ENCODE data around the gene SEMA6A. TPM values are rescaled to one million over a fixed set of nuclear protein-coding genes. Genes with fewer than 3 reads are reported as not detected.

Gene SEMA6A
- total and polyA plus RNA-seq, 2 experiments from 2014 or later, result 13.2 to 27.6 TPM

DNA sequence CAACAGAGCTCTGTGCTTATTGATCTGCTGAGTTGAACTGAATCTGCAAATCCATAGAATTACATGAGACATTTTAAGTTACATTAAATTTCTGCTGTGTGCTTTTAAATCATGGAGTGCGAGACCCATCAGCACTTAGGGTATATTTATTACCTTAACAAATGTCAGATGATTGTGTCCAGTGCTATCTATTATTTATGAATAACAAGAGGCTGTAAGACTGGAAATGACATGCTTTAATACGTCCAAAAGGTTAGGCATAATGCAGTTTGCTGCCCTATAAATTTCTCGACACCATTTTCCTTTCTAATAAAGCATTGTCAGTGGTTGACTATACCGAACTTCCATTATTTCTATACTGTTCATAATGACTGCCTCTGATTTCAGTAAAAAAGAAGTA, 117.6 kb downstream of the SEMA6A start:
- Histone ChIP-seq H3K4me1 (ENCODE audit: low read depth) (peaks cover 44% of the 10 kb centered on the region), H3K27ac (no peak overlapping the region), H3K27me3 (no peaks in the 10 kb centered on the region), H3K9me3 (ENCODE audit: low read depth) (no peaks in the 10 kb centered on the region), H3K36me3 (no peaks in the 10 kb centered on the region), H3K4me3 (no peak overlapping the region)
- DNase-seq (ENCODE audit: low read depth in 1 of 2, low spot score in 1 of 2), result no peak
- TF ChIP-seq, protein P1, sequence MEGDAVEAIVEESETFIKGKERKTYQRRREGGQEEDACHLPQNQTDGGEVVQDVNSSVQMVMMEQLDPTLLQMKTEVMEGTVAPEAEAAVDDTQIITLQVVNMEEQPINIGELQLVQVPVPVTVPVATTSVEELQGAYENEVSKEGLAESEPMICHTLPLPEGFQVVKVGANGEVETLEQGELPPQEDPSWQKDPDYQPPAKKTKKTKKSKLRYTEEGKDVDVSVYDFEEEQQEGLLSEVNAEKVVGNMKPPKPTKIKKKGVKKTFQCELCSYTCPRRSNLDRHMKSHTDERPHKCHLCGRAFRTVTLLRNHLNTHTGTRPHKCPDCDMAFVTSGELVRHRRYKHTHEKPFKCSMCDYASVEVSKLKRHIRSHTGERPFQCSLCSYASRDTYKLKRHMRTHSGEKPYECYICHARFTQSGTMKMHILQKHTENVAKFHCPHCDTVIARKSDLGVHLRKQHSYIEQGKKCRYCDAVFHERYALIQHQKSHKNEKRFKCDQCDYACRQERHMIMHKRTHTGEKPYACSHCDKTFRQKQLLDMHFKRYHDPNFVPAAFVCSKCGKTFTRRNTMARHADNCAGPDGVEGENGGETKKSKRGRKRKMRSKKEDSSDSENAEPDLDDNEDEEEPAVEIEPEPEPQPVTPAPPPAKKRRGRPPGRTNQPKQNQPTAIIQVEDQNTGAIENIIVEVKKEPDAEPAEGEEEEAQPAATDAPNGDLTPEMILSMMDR (IDR thresholded peaks at IDR 0.05; ENCODE audit: low read depth, low read length), result no peak

DNA sequence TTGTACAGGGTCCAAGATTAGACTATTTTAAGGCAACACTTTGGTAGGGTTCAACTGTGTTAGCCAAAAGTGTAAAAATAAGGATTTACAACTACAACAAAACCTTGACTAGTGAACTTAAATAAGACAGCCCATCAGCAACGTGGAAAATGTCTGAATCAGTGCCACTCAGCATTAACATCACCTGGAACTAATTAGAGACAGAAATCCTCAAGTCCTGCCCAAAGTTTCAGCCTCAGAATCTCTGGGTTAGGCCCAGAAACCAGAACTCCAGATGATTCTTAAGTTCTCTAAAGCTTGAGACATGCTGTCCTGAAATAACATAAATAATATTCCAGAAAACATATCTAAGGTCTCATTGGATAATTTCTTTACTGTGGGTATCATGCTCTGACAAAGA, 118.6 kb downstream of the SEMA6A start:
- Histone ChIP-seq H3K9me3 (ENCODE audit: low read depth) (no peaks in the 10 kb centered on the region), H3K36me3 (no peaks in the 10 kb centered on the region), H3K4me3 (no peak overlapping the region), H3K27ac (no peak overlapping the region), H3K4me1 (ENCODE audit: low read depth) (peaks cover 39% of the 10 kb centered on the region), H3K27me3 (no peaks in the 10 kb centered on the region)
- TF ChIP-seq, protein P1 (IDR thresholded peaks at IDR 0.05; ENCODE audit: low read depth, low read length), result no peak
- DNase-seq (ENCODE audit: low read depth in 1 of 2, low spot score in 1 of 2), result no peak

DNA sequence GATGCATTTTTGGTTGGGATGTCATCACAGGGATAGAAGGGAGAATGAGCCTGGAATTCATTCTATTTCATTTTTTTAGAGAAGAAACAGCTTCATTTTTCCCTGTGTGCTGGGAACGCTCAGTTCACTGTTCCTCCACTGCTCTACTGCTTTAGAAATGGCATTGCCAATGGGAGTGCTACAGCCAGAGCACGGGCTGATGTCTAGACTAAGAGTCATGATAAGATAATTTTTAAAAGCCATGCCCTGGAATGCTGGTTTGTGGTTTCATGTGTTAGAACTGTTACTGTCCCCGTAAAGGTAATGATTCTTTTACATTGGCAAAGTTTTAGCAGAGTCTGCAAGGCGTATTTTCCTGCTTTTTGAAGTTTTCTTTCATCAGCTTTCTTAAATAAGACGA, 119.6 kb downstream of the SEMA6A start:
- Histone ChIP-seq H3K27me3 (no peaks in the 10 kb centered on the region), H3K4me1 (ENCODE audit: low read depth) (peaks cover 49% of the 10 kb centered on the region), H3K36me3 (no peaks in the 10 kb centered on the region), H3K9me3 (ENCODE audit: low read depth) (no peaks in the 10 kb centered on the region), H3K27ac (peak overlapping the region; percentile 59), H3K4me3 (no peak overlapping the region)
- TF ChIP-seq, protein P1 (IDR thresholded peaks at IDR 0.05; ENCODE audit: low read depth, low read length), result no peak
- DNase-seq (ENCODE audit: low read depth in 1 of 2, low spot score in 1 of 2), result peak; percentile 47 to 60

DNA sequence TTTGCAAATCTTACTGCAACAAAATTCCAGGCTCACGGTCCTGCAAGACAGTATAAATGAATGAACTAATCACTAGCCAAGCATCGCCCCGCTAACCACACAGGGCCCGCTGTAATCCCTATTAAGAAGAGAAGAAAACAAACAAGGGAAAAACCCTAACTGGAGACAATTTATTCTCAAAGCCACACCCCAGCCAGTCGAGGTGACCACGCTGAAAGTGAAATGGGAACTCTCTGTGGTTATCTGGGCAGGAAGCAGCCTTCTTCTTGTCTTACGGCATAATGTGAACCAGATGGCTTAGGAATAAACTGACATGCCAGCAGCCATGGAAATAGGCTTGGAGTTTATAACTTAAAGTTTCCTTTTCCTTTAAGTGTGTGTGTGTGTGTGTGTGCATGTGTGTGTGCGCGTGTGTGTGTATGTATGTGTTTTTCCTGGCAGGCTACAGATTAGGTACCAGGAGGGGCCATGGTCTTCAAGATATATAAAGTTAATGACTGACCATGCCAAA, 120.2 kb downstream of the SEMA6A start:
- Histone ChIP-seq H3K27ac (peak overlapping the region; percentile 59), H3K4me3 (no peak overlapping the region), H3K4me1 (ENCODE audit: low read depth) (peaks cover 51% of the 10 kb centered on the region), H3K9me3 (ENCODE audit: low read depth) (no peaks in the 10 kb centered on the region), H3K36me3 (no peaks in the 10 kb centered on the region), H3K27me3 (no peaks in the 10 kb centered on the region)
- DNase-seq (ENCODE audit: low read depth in 1 of 2, low spot score in 1 of 2), result peak in 1 of 2 donors; percentile 88
- TF ChIP-seq, protein P1 (IDR thresholded peaks at IDR 0.05; ENCODE audit: low read depth, low read length), result no peak

DNA sequence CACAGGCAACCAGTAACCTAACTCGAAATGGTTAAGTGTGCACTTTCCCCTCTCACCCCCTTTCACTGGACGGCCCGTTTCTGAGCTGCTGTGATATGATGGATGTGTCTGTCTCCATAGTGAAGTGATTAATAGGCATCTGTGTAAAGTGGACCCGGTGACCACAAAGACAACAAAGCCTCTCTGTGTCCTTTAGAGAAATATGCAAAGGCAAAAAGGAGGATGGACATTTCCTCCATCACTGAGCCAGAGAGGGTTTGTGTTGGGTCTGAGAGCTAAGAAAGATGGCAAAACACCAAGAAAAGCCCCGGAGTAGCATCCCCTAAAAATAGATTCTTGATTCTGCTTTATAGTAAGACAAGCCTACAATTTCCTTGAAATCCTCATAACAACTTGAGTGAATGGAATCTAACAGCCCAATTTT, 120.6 kb downstream of the SEMA6A start:
- H3K4me3 ChIP-seq, result no peak overlapping the region
- TF ChIP-seq, protein P1 (IDR thresholded peaks at IDR 0.05; ENCODE audit: low read depth, low read length), result no peak
- peaks cover 53% of the 10 kb centered on the region for H3K4me1 ChIP-seq (ENCODE audit: low read depth)
- no peaks in the 10 kb centered on the region for H3K36me3 ChIP-seq
- H3K27me3 ChIP-seq, result no peaks in the 10 kb centered on the region
- DNase-seq (ENCODE audit: low read depth in 1 of 2, low spot score in 1 of 2), result peak in 1 of 2 donors; percentile 21
- no peak overlapping the region for H3K27ac ChIP-seq
- no peaks in the 10 kb centered on the region for H3K9me3 ChIP-seq (ENCODE audit: low read depth)

Data from cardiac muscle cell (in vitro differentiated cells and primary cell).